ENCODE results near the gene KCNN2.

Gene KCNN2

DNA sequence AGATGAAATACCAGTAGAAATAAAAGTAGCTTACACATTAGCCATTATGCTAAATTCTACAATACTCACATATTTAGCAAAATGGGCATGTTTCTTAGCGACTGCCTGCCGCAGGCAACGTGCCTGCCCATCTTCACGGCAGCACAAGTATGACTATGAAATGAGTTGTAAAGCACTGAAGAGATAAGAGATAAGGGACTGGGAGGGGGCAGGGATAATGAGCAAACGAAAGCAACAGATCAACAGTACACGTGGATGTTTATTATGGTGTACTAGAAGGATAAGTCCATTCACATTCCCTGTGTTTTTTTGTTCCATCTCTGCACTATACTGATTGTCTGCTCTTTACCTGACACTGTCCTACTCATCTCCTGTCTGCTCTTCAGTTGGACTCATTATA, 44.1 kb upstream of the KCNN2 start:
- Histone ChIP-seq H3K4me3 (ENCODE audit: low read depth, low read length) (no peak overlapping the region), H3K27ac (ENCODE audit: extremely low read depth, low read depth, low read length) (no peak overlapping the region), H3K9me3 (ENCODE audit: control insufficient read depth, insufficient read depth, low read depth, low read length) (no peaks in the 10 kb centered on the region), H3K4me1 (ENCODE audit: control insufficient read depth, insufficient read depth, low read length) (no peaks in the 10 kb centered on the region), H3K36me3 (ENCODE audit: control insufficient read depth in 2 of 2, insufficient read depth in 1 of 2, low read length in 2 of 2) (no peaks in the 10 kb centered on the region)
- TF ChIP-seq ZNF544 (tag by site-specific recombination; IDR thresholded peaks at IDR 0.05) (no peak), ZNF302 (tag by site-specific recombination; IDR thresholded peaks at IDR 0.05; ENCODE audit: low read depth) (no peak), ZNF600 (tag by site-specific recombination; IDR thresholded peaks at IDR 0.05) (no peak), HOXC10 (CRISPR knock-in tag; IDR thresholded peaks at IDR 0.05) (no peak), ZNF560 (tag by site-specific recombination; IDR thresholded peaks at IDR 0.05; ENCODE audit: borderline replicate concordance) (no peak), ZNF670 (tag by site-specific recombination; IDR thresholded peaks at IDR 0.05; ENCODE audit: low read depth) (no peak), KLF7 (tag by site-specific recombination; IDR thresholded peaks at IDR 0.05; ENCODE audit: borderline replicate concordance) (no peak), ZNF146 (tag by site-specific recombination; IDR thresholded peaks at IDR 0.05) (no peak), ZNF624 (tag by site-specific recombination; IDR thresholded peaks at IDR 0.05) (no peak), FEZF1 (tag by site-specific recombination; IDR thresholded peaks at IDR 0.05) (no peak), SALL2 (tag by site-specific recombination; IDR thresholded peaks at IDR 0.05; ENCODE audit: borderline replicate concordance) (no peak), ZNF221 (tag by site-specific recombination; IDR thresholded peaks at IDR 0.05; ENCODE audit: borderline replicate concordance) (no peak), ZNF660 (tag by site-specific recombination; IDR thresholded peaks at IDR 0.05) (no peak), AEBP2 (tag by site-specific recombination; IDR thresholded peaks at IDR 0.05; ENCODE audit: borderline replicate concordance) (no peak), ZNF311 (tag by site-specific recombination; IDR thresholded peaks at IDR 0.05; ENCODE audit: borderline replicate concordance) (no peak), INSM2 (tag by site-specific recombination; IDR thresholded peaks at IDR 0.05) (no peak), PATZ1 (tag by site-specific recombination; IDR thresholded peaks at IDR 0.05) (no peak), SETDB1 (IDR thresholded peaks at IDR 0.05; ENCODE audit: insufficient read length, low read length) (no peak), ZBTB49 (tag by site-specific recombination; IDR thresholded peaks at IDR 0.05; ENCODE audit: low read depth) (no peak)
- ChIA-PET POLR2A (no interaction called here), CTCF (interaction anchor here (0.7 kb wide), 1 partner anchor 14 kb away, joined by 3 read pairs; no protein-coding TSS in a partner anchor)

- H3K4me3 ChIP-seq (ENCODE audit: low read depth, low read length) = no peak overlapping the region
- no peaks in the 10 kb centered on the region for H3K36me3 ChIP-seq (ENCODE audit: control insufficient read depth in 2 of 2, insufficient read depth in 1 of 2, low read length in 2 of 2)
- H3K27ac ChIP-seq (ENCODE audit: extremely low read depth, low read depth, low read length) = no peak overlapping the region
- no peaks in the 10 kb centered on the region for H3K9me3 ChIP-seq (ENCODE audit: control insufficient read depth, insufficient read depth, low read depth, low read length)
- POLR2A ChIA-PET = no interaction called here
- no peaks in the 10 kb centered on the region for H3K4me1 ChIP-seq (ENCODE audit: control insufficient read depth, insufficient read depth, low read length)
- CTCF ChIA-PET = no interaction called here
- TF ChIP-seq ZNF174 (tag by site-specific recombination; IDR thresholded peaks at IDR 0.05) (no peak), ZNF768 (tag by site-specific recombination; IDR thresholded peaks at IDR 0.05) (no peak), ZNF140 (tag by site-specific recombination; IDR thresholded peaks at IDR 0.05) (no peak), ZNF670 (tag by site-specific recombination; IDR thresholded peaks at IDR 0.05; ENCODE audit: low read depth) (no peak), ZNF658 (tag by site-specific recombination; IDR thresholded peaks at IDR 0.05) (no peak), ZNF132 (tag by site-specific recombination; IDR thresholded peaks at IDR 0.05; ENCODE audit: borderline replicate concordance) (no peak), ZNF654 (tag by site-specific recombination; IDR thresholded peaks at IDR 0.05; ENCODE audit: low read depth) (no peak), ZNF560 (tag by site-specific recombination; IDR thresholded peaks at IDR 0.05; ENCODE audit: borderline replicate concordance) (no peak), ZBTB7A (tag by site-specific recombination; IDR thresholded peaks at IDR 0.05; ENCODE audit: low read depth) (no peak)
These were observed 42.6 kb upstream of the KCNN2 start for GRCh38 chr5:114319236-114319635.
